ENCODE measurements around the gene RFNG.

DNA sequence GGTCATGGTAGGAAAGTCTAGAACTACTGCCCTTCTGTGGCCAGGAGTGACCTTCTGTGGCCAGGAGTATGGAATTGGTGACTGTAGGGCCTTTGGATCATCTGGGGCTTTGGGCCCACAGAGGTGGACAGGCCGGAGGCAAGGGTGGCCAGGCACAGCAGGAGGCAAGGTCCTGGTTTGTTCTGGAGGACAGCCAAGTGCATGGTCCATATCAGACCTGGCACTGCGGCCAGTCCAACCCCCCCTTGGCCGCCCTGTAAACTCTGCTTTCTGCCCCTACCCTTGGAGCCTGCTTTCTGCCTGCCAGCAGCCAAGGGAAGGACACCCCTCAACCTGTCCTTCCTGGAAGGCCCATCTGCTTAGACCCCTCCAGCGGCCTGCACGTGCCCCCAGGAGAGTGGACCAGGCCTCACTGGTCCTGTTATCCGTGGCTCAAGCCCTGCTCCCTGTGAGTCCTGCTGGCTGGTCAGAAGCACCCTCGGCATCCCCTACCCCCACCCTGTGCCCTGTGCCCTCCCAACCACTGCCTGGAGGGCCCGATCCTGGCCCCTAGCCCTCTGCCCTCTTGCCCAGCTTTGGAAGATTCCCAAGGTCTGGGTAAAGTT is 11.8 kb downstream of the RFNG start:
- TF ChIP-seq POLR2A (IDR thresholded peaks at IDR 0.05): no peak
- TF ChIP-seq, protein P1, sequence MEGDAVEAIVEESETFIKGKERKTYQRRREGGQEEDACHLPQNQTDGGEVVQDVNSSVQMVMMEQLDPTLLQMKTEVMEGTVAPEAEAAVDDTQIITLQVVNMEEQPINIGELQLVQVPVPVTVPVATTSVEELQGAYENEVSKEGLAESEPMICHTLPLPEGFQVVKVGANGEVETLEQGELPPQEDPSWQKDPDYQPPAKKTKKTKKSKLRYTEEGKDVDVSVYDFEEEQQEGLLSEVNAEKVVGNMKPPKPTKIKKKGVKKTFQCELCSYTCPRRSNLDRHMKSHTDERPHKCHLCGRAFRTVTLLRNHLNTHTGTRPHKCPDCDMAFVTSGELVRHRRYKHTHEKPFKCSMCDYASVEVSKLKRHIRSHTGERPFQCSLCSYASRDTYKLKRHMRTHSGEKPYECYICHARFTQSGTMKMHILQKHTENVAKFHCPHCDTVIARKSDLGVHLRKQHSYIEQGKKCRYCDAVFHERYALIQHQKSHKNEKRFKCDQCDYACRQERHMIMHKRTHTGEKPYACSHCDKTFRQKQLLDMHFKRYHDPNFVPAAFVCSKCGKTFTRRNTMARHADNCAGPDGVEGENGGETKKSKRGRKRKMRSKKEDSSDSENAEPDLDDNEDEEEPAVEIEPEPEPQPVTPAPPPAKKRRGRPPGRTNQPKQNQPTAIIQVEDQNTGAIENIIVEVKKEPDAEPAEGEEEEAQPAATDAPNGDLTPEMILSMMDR (IDR thresholded peaks at IDR 0.05): no peak

Measured in testis (tissue), 2 donors.